ENCODE results near the gene KRT85. TPM values are rescaled to one million over a fixed set of nuclear protein-coding genes. Genes with fewer than 3 reads are reported as not detected.
"Not testable (repeated sequence)": the region's sequence is repeated elsewhere in the genome, so short reads cannot be mapped to it uniquely, and the experiment has no call there.

Gene KRT85
- total RNA-seq, 6 experiments from 2014 or later: not detected

GRCh38 chr12:52347016-52347415 lies 20.3 kb downstream of the KRT85 start:
- DNase-seq: no peak
- Mint-ChIP-seq H3K27me3 (ENCODE audit: insufficient read depth) (peaks cover 52% of the 10 kb centered on the region), H3K9me3 (peaks cover 10% of the 10 kb centered on the region), H3K36me3 (ENCODE audit: low read depth) (no peaks in the 10 kb centered on the region), H3K4me1 (ENCODE audit: low read depth) (peaks cover 7% of the 10 kb centered on the region), H3K4me3 (no peak overlapping the region), H3K27ac (no peak overlapping the region)
- TF ChIP-seq, protein P1, sequence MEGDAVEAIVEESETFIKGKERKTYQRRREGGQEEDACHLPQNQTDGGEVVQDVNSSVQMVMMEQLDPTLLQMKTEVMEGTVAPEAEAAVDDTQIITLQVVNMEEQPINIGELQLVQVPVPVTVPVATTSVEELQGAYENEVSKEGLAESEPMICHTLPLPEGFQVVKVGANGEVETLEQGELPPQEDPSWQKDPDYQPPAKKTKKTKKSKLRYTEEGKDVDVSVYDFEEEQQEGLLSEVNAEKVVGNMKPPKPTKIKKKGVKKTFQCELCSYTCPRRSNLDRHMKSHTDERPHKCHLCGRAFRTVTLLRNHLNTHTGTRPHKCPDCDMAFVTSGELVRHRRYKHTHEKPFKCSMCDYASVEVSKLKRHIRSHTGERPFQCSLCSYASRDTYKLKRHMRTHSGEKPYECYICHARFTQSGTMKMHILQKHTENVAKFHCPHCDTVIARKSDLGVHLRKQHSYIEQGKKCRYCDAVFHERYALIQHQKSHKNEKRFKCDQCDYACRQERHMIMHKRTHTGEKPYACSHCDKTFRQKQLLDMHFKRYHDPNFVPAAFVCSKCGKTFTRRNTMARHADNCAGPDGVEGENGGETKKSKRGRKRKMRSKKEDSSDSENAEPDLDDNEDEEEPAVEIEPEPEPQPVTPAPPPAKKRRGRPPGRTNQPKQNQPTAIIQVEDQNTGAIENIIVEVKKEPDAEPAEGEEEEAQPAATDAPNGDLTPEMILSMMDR (IDR thresholded peaks at IDR 0.05): no peak

GRCh38 chr12:52346593-52346992 lies 20.7 kb downstream of the KRT85 start:
- TF ChIP-seq, protein P1 (IDR thresholded peaks at IDR 0.05): no peak
- H3K9me3 Mint-ChIP-seq: peaks cover 10% of the 10 kb centered on the region
- H3K36me3 Mint-ChIP-seq (ENCODE audit: low read depth): no peaks in the 10 kb centered on the region
- no peak for DNase-seq
- H3K4me1 Mint-ChIP-seq (ENCODE audit: low read depth): peaks cover 7% of the 10 kb centered on the region
- no peak overlapping the region for H3K27ac Mint-ChIP-seq
- no peak overlapping the region for H3K4me3 Mint-ChIP-seq
- peaks cover 56% of the 10 kb centered on the region for H3K27me3 Mint-ChIP-seq (ENCODE audit: insufficient read depth)

DNA sequence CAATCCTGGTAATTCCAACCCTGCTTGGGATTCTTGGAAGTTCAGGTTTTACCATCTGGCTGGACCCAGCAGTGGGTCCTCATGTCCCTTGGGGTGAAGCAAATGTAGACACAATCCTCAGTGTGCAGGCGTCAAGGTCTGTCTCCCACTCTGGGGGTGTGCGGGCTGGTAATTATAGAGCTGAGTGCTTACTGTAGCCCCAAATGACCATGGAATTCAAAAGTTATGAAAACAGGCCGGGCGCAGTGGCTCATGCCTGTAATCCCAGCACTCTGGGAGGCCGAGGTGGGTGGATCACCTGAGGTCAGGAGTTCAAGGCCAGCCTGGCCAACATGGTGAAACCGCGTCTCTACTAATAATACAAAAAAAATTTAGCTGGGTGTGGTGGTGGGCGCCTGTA lies 22.2 kb downstream of the KRT85 start:
- not testable (repeated sequence) for DNase-seq; H3K27ac Mint-ChIP-seq; H3K4me3 Mint-ChIP-seq; H3K36me3 Mint-ChIP-seq (ENCODE audit: low read depth); H3K4me1 Mint-ChIP-seq (ENCODE audit: low read depth); H3K9me3 Mint-ChIP-seq
- H3K27me3 Mint-ChIP-seq (ENCODE audit: insufficient read depth): peaks cover 55% of the 10 kb centered on the region

DNA sequence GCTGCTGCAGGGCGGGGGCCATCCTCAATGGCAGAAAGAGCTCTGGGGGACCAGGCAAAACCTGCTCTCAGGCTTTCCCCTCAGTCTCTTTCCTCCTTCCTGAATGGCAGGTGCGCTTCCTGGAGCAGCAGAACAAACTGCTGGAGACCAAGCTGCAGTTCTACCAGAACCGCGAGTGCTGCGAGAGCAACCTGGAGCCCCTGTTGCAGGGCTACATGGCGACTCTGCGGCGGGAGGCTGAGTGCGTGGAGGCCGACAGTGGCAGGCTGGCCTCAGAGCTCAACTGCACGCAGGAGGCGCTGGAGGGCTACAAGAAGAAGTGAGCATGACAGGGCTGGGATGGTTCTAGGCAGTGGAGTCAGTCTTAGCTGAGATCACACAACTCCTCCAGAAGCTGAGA lies 23.2 kb downstream of the KRT85 start:
- H3K4me1 Mint-ChIP-seq (ENCODE audit: low read depth): peaks cover 2% of the 10 kb centered on the region
- TF ChIP-seq, protein P1 (IDR thresholded peaks at IDR 0.05): no peak
- H3K9me3 Mint-ChIP-seq: peaks cover 10% of the 10 kb centered on the region
- H3K36me3 Mint-ChIP-seq (ENCODE audit: low read depth): no peaks in the 10 kb centered on the region
- peaks cover 60% of the 10 kb centered on the region for H3K27me3 Mint-ChIP-seq (ENCODE audit: insufficient read depth)
- no peak overlapping the region for H3K4me3 Mint-ChIP-seq
- no peak overlapping the region for H3K27ac Mint-ChIP-seq
- DNase-seq: no peak

- no peak for DNase-seq
- no peak overlapping the region for H3K4me3 Mint-ChIP-seq
- H3K9me3 Mint-ChIP-seq: peaks cover 10% of the 10 kb centered on the region
- no peaks in the 10 kb centered on the region for H3K4me1 Mint-ChIP-seq (ENCODE audit: low read depth)
- no peaks in the 10 kb centered on the region for H3K36me3 Mint-ChIP-seq (ENCODE audit: low read depth)
- H3K27me3 Mint-ChIP-seq (ENCODE audit: insufficient read depth): peaks cover 65% of the 10 kb centered on the region
- no peak overlapping the region for H3K27ac Mint-ChIP-seq
- TF ChIP-seq, protein P1 (IDR thresholded peaks at IDR 0.05): no peak
Measured at GRCh38 chr12:52343550-52343949, 23.7 kb downstream of the KRT85 start.

GRCh38 chr12:52342781-52343490 lies 24.3 kb downstream of the KRT85 start:
- Mint-ChIP-seq H3K27ac (no peak overlapping the region), H3K36me3 (ENCODE audit: low read depth) (no peaks in the 10 kb centered on the region), H3K4me3 (no peak overlapping the region), H3K9me3 (peaks cover 10% of the 10 kb centered on the region), H3K27me3 (ENCODE audit: insufficient read depth) (peaks cover 68% of the 10 kb centered on the region), H3K4me1 (ENCODE audit: low read depth) (no peaks in the 10 kb centered on the region)
- TF ChIP-seq, protein P1 (IDR thresholded peaks at IDR 0.05): no peak
- no peak for DNase-seq
